ENCODE data around the gene KIRREL2. TPM values are rescaled to one million over a fixed set of nuclear protein-coding genes. Genes with fewer than 3 reads are reported as not detected.

KIRREL2 gene
- polyA plus RNA-seq, 3 donors, result 12.3 to 13.0 (median 12.7) TPM

GRCh38 chr19:35843676-35844481, 12.8 kb upstream of the KIRREL2 start:
- no peak for DNase-seq

DNA sequence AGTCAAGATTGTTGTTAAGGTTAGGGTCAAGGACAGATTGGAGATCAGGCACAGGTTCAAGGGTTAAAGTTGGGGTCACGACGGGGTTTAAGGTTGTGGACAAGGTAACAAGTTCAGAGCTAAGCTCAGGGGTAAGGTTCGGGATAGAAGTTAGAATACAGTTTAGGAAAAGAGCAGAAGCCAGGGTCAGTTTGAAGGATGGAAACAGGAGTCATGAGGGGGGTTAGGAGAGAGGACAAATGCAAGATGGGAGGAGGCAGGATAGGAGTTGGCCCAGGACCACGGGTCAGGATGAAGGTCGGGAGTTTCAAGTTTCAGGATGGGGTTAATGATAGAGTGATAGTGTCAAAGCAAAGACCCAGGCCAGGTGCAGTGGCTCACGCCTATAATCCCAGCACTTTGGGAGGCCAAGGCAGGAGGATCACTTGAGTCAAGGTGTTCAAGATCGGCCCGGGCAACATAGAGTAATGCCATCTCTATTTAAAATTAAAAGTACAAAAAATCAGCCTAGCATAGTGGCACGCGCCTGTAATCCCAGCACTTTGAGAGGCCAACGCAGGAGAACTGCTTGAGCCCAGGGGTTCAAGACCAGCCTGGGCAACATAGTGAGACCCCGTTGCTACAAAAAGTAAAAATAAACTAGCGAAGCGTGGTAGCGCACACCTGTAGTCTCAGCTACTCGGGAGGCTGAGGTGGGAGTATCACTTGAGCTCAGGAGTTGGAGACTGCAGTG, 12.1 kb upstream of the KIRREL2 start:
- DNase-seq, result no peak

DNA sequence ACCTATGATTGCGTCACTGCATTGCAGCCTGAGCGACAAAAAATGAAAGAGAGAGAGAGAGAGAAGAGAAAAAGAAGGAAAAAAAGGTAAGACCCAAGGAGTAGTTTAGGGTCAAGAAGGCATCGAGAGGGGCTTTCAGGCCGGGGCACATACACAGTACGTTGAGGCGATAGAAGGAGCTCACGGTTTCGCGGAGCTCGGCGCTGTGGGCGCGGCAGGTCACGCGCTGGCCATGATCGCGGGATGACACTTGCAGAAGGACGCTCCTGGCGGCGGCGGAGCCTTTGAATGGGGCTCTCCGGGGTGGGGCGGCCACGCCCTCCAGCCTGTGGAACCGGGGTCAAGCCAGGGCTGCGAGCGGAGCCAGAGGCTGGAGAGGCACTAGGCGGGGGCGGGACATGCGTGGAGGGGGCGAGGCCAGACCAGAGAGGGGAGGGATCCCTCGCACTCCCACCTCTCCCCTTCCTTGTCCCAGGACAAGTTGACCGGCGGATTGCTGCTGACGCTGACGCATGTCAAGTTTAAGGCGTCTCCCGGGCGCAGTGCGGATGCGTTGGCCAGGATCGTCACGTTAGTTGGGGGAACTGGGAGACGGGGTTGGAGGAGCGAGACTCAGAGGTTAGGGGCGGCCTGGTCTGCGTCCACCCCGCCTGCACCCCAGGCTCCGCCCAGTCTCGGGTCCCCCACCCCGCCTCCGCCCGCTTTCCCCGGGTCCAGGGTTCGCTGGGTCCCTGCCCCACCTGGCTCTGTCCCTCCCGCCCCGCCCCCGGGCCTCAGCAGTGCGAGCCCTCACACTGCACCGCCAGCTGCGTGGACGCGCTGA, 11.3 kb upstream of the KIRREL2 start:
- no peak for DNase-seq

- no peak for DNase-seq
Measured at GRCh38 chr19:35846038-35846668, 10.6 kb upstream of the KIRREL2 start.

DNA sequence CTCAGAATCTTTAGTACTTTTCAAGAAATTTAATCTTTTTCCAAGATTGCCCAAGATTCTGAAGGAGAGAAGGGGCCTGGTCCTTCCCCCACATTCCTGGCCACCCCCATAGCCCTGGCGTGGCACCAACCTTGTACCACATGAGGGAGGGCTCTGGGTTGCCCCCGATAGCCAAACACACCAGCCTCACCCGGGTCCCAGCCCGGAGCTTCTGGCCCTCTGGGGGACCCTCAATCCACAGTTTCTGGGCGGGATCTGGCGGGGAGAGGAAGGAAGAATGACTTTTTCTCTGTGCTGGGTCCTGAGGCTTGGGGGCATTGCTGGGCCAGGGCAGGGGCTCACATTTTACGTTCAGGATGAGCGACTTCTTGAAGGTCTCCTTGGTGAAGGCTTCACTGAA, 8.8 kb upstream of the KIRREL2 start:
- no peak for DNase-seq

DNA sequence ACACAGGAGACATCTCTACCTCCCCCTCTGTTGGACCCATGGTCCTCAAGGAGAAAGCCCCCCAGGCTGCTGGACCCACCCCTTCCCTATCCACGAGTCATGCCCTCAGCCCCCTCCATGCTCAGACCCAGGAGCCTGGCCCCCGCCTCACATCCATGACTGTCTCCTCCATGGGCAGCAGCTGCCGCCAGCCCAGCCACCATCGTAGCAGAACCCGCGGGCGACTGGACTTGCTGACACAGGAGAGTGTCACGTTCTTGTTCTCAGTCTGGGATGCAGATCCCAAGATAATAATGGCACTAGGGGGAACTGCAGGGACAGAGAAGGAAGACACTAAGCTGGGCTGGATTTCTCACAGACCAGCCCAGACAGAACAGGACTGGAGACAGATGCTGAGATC, 8.2 kb upstream of the KIRREL2 start:
- DNase-seq, result no peak

DNA sequence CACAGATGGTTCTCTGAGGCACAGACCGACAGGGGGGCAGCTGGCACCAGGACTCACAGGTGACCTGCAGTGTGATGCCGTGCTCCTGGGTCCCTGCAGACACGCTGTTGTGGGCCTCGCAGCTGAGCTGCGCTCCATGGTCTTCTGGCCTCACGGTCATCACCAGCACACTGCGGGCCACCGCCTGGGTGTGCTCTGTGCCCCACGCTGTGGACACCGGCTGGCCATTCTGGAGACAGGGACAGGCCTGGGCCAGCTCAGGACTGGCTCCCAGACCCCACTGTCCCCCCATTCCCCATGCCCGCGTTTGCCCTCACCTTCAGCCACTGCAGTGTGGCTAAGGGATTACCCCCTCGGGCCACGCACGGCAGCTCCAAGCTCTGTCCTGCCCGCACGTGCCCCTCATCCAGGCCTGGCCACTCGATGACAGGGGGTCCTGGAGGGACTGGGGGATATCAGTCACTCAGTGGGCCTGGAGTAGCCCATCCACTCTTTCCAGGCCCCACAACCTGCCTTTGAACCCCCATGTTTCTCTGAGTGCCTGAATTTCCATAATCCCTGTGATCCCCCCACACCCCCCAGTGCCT, 7.7 kb upstream of the KIRREL2 start:
- no peak for DNase-seq

DNA sequence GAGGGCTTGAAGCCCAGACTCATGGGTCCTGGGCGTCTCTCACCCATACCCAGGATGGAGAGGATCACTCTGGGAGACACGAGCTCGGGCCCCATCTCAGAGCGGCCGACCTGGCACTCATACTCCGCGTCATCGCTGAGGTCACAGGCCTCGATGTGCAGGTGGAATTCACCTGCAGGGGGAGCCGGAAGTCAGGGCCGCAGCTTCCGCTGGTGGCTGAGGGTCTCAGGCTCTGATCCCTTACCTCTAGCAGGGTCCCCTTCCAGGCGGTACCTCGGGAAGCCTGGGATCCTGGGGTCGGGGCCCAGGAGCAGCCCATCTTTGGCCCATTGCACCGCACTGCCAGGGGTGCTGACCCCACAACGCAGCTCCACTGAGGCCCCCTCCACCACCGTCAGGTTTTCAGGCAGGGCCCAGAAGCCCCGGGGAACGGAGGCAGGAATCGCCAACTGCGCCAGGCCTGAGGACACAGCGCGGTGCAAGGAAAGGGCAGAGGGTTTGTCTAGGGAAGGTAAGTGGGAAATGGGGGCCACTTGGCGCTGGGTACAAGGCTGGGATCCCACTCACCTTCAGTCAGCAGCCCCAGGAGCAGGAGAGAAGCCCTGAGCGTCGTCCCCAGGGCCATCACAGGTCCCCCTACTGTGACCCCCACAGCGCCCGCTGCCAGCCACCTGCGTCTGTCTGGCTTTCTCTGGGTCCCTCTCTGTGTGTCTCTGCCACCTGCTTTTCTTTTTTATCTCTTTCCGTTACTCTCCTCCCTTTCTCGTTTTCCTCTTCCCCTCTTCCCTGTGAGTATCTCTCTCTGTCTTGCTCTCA, 5.3 kb upstream of the KIRREL2 start:
- DNase-seq, result no peak

DNA sequence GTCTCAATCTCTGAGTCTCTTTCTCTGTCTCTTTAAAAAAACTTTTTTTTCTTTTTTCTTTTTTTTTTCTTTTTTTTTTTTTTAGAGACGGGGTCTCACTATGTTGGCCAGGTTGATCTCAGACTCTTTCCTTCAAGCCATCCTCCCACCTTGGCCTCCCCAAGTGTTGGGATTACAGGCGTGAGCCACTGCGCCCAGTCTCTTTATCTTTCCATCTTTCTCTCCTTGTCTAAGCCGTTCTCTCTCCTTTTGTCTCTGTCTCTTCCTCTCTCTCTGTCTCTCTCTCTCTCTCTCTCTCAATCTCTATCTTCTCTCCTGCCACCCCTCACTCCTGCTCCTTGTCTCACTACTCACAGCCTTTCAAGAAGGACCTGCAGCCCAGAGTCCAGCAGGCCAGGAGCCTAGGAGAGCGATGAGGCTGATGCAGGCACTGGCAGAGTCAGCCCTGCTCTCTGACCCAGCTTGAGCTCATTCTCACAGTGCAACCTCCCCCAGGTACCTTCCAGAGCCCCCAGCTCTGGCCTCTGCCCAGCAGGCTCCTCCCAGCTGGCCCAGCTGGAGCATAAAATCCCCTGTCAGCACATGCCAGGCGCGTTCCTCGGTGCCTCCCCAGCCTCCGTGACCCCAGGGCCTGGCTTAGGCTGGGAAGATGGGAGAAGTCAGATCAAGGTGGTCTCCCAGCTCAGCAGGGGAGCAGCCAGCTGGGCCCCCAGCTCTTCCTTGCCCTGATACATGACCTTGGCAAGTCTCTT, 4.5 kb upstream of the KIRREL2 start, which contains the start of gene NPHS1:
NPHS1 (minus strand) TSS at position 476 of the 752 bp plus-strand sequence. CDS start 667 bp downstream, outside the sequence.
- no peak for DNase-seq

GRCh38 chr19:35853038-35853756, 3.5 kb upstream of the KIRREL2 start:
- DNase-seq, result no peak

GRCh38 chr19:35858311-35858710, 1.6 kb downstream of the KIRREL2 start:
- no peak for DNase-seq

DNA sequence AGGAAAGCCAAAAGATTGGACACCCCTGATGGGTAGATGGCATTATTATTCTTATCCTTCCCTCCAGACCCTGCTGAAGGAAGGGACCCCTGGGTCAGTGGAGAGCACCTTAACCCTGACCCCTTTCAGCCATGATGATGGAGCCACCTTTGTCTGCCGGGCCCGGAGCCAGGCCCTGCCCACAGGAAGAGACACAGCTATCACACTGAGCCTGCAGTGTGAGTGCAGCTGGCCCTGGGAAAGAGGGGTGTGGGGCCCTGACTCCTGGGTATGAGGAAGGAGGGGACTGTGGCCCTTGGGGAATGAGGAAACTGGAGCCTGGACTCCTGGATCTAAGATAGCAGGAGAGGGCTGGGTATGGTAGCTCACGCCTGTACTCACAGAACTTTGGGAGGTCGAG, 2.7 kb downstream of the KIRREL2 start:
- DNase-seq, result no peak

DNA sequence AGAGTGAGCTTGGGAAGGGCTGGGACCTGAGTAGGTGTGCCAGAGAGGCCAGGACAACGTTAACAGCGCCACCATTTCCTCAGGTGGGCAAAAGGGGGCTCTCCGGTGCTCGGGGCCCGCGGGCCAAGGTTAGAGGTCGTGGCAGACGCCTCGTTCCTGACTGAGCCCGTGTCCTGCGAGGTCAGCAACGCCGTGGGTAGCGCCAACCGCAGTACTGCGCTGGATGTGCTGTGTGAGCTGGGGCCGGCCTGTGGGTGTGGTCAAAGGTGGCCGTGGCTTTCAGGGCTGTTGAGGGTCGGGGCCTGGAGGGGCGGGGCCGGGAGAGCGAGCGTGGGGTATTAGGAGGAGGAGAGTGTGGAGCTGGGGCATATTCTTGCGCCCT, 3.7 kb downstream of the KIRREL2 start:
- DNase-seq, result no peak

DNA sequence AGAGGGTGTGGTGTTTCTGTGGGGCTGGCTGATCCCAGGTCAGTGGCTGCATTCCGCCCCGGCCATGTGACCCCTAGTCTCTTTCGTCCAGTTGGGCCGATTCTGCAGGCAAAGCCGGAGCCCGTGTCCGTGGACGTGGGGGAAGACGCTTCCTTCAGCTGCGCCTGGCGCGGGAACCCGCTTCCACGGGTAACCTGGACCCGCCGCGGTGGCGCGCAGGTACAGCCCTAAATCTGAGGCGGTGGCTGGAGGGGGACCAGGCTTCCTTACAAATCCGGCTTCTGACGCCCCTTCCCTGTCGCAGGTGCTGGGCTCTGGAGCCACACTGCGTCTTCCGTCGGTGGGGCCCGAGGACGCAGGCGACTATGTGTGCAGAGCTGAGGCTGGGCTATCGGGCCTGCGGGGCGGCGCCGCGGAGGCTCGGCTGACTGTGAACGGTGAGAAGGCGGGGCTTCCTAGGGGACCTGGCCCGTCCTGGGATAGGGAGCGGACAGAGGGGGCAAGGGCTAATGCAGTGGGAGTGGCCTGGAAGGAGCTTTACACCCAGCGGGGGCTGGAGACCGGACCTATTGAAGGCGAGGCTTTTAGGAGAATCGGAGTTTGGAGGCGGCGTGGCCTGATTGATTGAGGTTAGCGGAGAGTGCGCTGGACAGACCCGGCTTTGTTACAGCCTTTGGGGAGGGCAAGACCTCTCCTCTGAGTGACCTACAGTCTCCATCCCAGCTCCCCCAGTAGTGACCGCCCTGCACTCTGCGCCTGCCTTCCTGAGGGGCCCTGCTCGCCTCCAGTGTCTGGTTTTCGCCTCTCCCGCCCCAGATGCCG, 4.3 kb downstream of the KIRREL2 start:
- DNase-seq, result no peak

DNA sequence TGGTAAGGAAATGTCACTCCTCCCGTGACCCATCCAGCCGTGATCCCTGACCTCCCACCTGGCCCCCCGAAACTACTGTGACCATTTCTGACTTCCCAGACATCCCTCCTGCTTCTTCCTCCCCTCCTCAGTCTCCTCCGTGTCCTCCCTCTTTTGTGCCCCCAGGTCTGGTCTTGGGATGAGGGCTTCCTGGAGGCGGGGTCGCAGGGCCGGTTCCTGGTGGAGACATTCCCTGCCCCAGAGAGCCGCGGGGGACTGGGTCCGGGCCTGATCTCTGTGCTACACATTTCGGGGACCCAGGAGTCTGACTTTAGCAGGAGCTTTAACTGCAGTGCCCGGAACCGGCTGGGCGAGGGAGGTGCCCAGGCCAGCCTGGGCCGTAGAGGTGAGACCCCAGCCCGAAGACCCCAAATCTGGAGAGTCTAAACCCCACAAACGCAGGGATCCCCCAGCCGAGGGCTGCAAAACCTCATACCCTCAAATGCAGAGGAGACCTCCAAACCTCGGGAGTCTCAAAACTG, 5.0 kb downstream of the KIRREL2 start:
- DNase-seq, result no peak

DNA sequence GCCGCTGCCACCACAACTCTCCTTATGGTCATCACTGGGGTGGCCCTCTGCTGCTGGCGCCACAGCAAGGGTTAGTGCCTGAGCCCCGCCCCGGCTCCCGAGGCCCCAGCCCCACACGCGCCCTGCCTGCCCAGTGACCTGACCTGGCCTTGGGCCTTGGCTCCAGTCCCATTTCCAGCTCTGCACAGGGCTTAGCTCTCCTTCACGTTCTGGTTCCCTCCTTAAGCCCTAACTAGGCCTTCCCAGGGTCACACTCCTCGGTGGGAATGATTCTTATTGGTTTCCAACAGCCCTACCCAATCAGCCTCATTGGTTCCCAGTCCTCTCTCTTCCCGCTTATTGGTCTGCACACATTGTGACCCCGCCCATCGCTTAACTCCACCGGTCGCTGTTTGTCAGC, 5.8 kb downstream of the KIRREL2 start:
- no peak for DNase-seq

- no peak for DNase-seq
Measured at GRCh38 chr19:35863018-35863417, 6.3 kb downstream of the KIRREL2 start.

Data from renal pelvis (tissue), 4 donors.